Brain microvascular endothelial cell (primary cell): Measurements from ENCODE around the gene MAGOH.

Experiments
- DNase-seq: peaks from one replicate; pipeline ENCODE4 v3.0.0-alpha.2; 2020
- H3K27ac ChIP-seq: fragments of 250-450 bp; sonication (Bioruptor Pico); 2 replicates; pipeline ENCODE4 v1.5.1; 2020; ENCODE audit warnings: mild to moderate bottlenecking, moderate library complexity
- H3K27me3 ChIP-seq: fragments of 250-450 bp; sonication (Bioruptor Pico); replicated peaks from 2 replicates; pipeline ENCODE4 v1.5.1; 2020; ENCODE audit warnings: mild to moderate bottlenecking
- H3K36me3 ChIP-seq: fragments of 250-450 bp; sonication (Bioruptor Pico); replicated peaks from 2 replicates; pipeline ENCODE4 v1.5.1; 2020; ENCODE audit warnings: mild to moderate bottlenecking
- H3K4me3 ChIP-seq: 2 replicates; pipeline ENCODE4 v1.5.1; 2011; ENCODE audit warnings: low read depth, mild to moderate bottlenecking, control low read depth, low read length, moderate library complexity
- in situ Hi-C: cut with HindIII; loops from 2 replicates; pipeline ENCODE4 v1.10.0; 2017; ENCODE audit warnings: low sequenced_read_pairs, low pct_ligation_motif_present
- TF ChIP-seq, protein P1 (sequence below): IDR thresholded peaks from 2 replicates; pipeline ENCODE4 v1.5.1; 2011; ENCODE audit warnings: low read depth, mild to moderate bottlenecking, moderate library complexity, low read length, control low read depth, inconsistent platforms; ENCODE audit errors: missing control alignments

MAGOH gene

DNA sequence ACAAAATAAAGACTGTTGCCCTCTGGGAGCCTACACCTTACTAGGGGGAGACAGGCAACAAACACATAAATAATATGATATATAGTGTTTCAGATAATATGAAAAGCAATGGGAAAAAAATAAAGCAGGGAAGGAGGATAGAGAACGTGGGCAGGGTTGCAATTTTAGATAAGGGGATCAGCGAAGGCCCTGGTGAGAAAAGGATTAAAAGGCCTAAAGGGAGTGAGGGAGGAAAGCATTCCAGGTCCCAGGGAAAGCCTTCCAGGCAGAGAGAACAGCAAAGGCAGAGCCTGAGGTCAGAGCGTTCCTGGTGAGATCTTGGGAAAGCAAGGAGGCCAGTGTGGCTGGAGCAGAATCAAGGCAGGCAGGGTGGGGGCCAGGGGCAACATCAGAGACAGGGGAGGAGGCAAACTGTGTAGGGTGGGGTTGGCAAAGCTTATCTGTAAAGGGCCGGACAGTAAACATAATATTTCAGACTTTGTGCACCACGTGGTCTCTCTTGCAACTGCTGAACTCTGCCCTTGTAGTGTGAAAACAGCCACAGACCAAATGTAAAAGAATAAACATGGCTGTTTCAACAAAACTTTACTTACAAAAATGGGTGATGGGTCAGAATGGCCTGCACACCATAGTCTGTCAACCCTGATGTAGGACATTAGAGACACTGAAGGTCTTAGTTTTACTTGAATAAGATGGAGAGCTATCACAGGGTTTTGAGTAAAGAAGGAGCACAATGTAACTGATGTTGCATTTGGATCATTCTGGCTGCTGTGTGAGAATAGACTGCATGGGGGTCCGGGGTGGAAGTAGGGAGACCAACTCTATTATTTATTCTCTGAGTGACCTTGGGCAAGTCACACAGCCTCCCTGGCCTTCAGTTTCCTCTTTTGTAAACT is 55.0 kb downstream of the MAGOH start:
- Histone ChIP-seq H3K36me3 (no peaks in the 10 kb centered on the region), H3K4me3 (no peak overlapping the region), H3K27me3 (no peaks in the 10 kb centered on the region), H3K27ac (no peak overlapping the region)
- in situ Hi-C loops: no loop called here
- TF ChIP-seq, protein P1, sequence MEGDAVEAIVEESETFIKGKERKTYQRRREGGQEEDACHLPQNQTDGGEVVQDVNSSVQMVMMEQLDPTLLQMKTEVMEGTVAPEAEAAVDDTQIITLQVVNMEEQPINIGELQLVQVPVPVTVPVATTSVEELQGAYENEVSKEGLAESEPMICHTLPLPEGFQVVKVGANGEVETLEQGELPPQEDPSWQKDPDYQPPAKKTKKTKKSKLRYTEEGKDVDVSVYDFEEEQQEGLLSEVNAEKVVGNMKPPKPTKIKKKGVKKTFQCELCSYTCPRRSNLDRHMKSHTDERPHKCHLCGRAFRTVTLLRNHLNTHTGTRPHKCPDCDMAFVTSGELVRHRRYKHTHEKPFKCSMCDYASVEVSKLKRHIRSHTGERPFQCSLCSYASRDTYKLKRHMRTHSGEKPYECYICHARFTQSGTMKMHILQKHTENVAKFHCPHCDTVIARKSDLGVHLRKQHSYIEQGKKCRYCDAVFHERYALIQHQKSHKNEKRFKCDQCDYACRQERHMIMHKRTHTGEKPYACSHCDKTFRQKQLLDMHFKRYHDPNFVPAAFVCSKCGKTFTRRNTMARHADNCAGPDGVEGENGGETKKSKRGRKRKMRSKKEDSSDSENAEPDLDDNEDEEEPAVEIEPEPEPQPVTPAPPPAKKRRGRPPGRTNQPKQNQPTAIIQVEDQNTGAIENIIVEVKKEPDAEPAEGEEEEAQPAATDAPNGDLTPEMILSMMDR: no peak
- DNase-seq: no peak

DNA sequence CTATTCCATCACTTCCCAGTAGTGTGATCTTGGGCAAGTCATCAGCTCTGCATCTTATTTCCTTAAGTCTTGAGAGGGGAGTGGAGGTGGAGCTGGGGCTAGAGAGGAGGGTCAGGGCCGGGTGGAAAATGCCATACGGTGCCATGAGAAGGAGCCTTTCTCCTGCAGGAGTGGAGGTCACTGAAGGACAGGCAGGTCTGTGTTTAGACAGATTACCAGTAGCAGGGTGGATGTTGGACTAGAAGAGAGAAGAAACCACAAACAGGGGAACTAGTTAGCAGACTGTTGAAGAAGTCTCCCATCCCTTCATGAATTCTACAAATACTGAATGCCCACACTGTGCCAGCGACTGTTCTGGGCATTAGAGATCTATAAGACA is 55.6 kb downstream of the MAGOH start:
- DNase-seq: no peak
- no peak overlapping the region for H3K27ac ChIP-seq

DNA sequence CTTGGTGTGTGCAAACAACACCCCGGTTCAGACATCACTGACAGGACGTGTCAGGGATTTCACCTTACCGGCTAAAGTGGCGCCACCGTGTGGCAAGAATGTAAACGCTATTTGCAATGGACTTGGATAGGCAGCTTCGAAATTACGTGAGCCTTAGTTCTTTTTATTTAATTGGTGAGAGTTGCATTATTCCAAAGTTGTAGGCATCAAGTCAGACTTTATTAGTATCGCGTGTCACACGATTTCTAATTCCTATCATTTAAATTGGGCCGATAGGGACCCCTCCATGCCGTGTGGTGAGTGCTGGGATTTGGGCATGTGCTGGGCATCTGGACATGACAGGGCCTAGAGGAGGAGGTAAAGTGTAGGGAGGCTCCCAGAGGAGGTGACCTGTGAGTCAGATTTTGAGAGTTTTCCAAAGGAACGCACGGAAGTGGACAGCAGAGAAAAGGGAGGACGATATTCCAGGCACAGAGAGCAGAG is 56.2 kb downstream of the MAGOH start:
- TF ChIP-seq, protein P1: peak; percentile 81
- Histone ChIP-seq H3K27ac (no peak overlapping the region), H3K36me3 (no peaks in the 10 kb centered on the region), H3K4me3 (no peak overlapping the region), H3K27me3 (no peaks in the 10 kb centered on the region)
- peak; percentile 79 for DNase-seq
- in situ Hi-C loops: no loop called here

More for the DNA sequence above, 55.6 kb downstream of the MAGOH start:
- TF ChIP-seq, protein P1: no peak
- Histone ChIP-seq H3K36me3 (no peaks in the 10 kb centered on the region), H3K27me3 (no peaks in the 10 kb centered on the region), H3K4me3 (no peak overlapping the region)
- in situ Hi-C loops: no loop called here

DNA sequence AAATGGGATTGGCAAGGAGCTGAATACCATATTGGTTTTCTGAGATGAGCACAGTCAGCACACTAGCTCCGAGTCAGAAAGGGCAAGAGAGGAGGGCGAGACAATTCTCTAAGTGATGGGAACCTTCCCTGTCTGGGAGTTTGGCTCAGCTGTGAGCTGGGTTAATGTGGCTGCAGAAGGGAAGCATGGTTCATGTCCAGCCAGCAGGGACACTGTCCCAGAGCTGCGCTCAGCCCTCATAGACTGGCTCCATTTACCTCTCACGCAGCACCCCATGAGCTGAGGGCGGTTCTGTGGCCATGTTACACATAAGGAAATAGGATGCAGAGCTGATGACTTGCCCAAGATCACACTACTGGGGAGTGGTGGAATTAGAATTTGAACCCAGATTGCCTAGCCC is 57.4 kb downstream of the MAGOH start:
- in situ Hi-C loops: no loop called here
- H3K27ac ChIP-seq: no peak overlapping the region

DNA sequence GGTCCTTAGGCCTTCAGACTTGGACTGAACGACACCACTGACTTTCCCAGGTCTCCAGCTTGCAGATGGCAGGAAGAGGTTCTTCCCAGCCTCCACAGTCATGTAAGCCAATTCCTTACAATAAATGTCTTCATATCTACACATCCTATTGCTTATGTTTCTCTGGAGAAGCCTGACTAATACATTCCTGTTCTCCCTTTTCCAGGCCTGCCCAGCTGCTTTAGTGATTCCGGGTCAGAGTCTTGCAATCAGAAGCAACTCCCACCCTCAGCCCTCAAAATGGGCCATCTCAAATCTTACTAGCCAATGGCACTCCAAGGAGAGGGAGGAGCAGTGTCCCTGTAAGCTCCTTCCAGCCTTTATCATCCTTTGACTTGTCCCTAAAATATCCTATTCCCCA is 58.1 kb downstream of the MAGOH start:
- in situ Hi-C loops: no loop called here
- DNase-seq: peak; percentile 30
- Histone ChIP-seq H3K36me3 (no peaks in the 10 kb centered on the region), H3K27ac (no peak overlapping the region), H3K4me3 (no peak overlapping the region), H3K27me3 (no peaks in the 10 kb centered on the region)
- TF ChIP-seq, protein P1: no peak

More for the DNA sequence above, 57.4 kb downstream of the MAGOH start:
- H3K4me3 ChIP-seq: no peak overlapping the region
- TF ChIP-seq, protein P1: no peak
- H3K36me3 ChIP-seq: no peaks in the 10 kb centered on the region
- H3K27me3 ChIP-seq: no peaks in the 10 kb centered on the region
- no peak for DNase-seq
